K562 (cell line): Measurements from ENCODE around the gene SLC7A1. TPM values are rescaled to one million over a fixed set of nuclear protein-coding genes. Genes with fewer than 3 reads are reported as not detected.

Experiments
- ETV1 ChIP-seq: fragments of 450-650 bp; conservative IDR thresholded peaks from 2 replicates; pipeline ENCODE4 v1.6.1; 2016; ENCODE audit warnings: missing genetic modification characterization, control low read depth, low read depth, missing compliant biosample characterization
- RBM22 ChIP-seq: fragments of 200-400 bp; formaldehyde crosslinking; IDR thresholded peaks from 2 replicates; pipeline ENCODE4 v1.6.1; 2018; ENCODE audit warnings: low read length, low read depth; ENCODE audit not compliant: poor library complexity, severe bottlenecking
- RCOR1 ChIP-seq, 2 experiments: IDR thresholded peaks; 2 replicates each; pipeline ENCODE4 v1.6.1; 2012; ENCODE audit warnings: low read depth in 2 of 2, low read length in 2 of 2, borderline replicate concordance in 1 of 2, improper control_type of control experiment in 1 of 2
- ZNF75A ChIP-seq: fragments of 450-650 bp; formaldehyde crosslinking; IDR thresholded peaks from 2 replicates; pipeline ENCODE4 v1.4.0; 2020; ENCODE audit warnings: mild to moderate bottlenecking
- polyA plus RNA-seq, 8 experiments: library from polyadenylated mRNA; depleted of rRNA in 4 of 8; stranded (reverse) in 5 of 8; unstranded in 3 of 8; fragments of >200 nt; fragmentation: Nextera tagmentation in 2 of 8; fragmentation: Illumina TruSeq in 1 of 8; extraction: Ambion mirVana in 2 of 8; extraction: Trizol in 1 of 8; gene quantifications; 2 replicates each; pipeline versions ENCODE4 v1.2.1 to v1.2.3, GENCODE V29; 2011 to 2014; ENCODE audit warnings: inconsistent platforms in 1 of 8, missing spikeins in 1 of 8
- total RNA-seq, 7 experiments: library from RNA; depleted of rRNA in 6 of 7; stranded (reverse); fragments of >200 nt in 6 of 7; fragmentation: Illumina TruSeq in 2 of 7; extraction: Trizol in 2 of 7; gene quantifications; 2 replicates each; pipeline versions ENCODE4 v1.2.1 to v1.2.3, GENCODE V29; 2011 to 2021; ENCODE audit warnings: low replicate concordance in 1 of 7
- TF ChIP-seq, protein P1 (sequence below): fragments of 250-450 bp; sonication (Bioruptor Pico); IDR thresholded peaks from 2 replicates; pipeline ENCODE4 v1.8.0; 2021; ENCODE audit warnings: mild to moderate bottlenecking, moderate library complexity
- TF ChIP-seq, protein P2 (sequence below), 2 experiments: fragments of 150-350 bp in 1 of 2; IDR thresholded peaks; 2 replicates each; pipeline ENCODE4 v1.6.1; 2012 to 2016; ENCODE audit warnings: low read depth in 2 of 2, low read length in 2 of 2, mild to moderate bottlenecking in 1 of 2, moderate library complexity in 1 of 2
- TF ChIP-seq, protein P3 (sequence below): fragments of 450-650 bp; conservative IDR thresholded peaks from 2 replicates; pipeline ENCODE4 v1.6.1; 2016; ENCODE audit warnings: missing genetic modification characterization, low read depth, mild to moderate bottlenecking, missing compliant biosample characterization, moderate library complexity

The SLC7A1 gene
- total and polyA plus RNA-seq, 9 of the 15 experiments (the other 6 are each of a cell fraction or from before 2014, with no cell fraction given), result 3.3 to 69.7 (median 10.8) TPM

DNA sequence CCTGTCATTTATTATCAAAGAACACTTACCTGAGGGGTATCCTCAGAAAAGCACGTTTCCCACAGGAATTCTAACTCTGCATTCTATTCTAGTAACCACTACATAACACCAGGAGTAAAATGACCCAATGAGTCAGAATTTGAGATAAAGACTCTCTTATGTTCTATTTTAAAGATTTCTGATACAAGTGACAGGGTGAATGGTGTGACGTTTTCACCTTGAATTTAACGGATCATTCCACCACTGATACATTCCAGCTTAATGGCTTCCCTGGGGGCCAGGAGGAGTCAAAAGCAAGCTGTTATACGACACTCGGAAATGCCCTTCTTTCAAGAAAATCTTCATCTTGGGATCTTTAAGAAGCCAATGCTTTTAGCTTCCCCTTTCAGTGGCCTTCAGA lies 55.2 kb downstream of the SLC7A1 start (continued):
- TF ChIP-seq, protein P1, sequence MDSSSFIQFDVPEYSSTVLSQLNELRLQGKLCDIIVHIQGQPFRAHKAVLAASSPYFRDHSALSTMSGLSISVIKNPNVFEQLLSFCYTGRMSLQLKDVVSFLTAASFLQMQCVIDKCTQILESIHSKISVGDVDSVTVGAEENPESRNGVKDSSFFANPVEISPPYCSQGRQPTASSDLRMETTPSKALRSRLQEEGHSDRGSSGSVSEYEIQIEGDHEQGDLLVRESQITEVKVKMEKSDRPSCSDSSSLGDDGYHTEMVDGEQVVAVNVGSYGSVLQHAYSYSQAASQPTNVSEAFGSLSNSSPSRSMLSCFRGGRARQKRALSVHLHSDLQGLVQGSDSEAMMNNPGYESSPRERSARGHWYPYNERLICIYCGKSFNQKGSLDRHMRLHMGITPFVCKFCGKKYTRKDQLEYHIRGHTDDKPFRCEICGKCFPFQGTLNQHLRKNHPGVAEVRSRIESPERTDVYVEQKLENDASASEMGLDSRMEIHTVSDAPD (CRISPR knock-in tag), result no peak
- TF ChIP-seq ZNF75A (CRISPR knock-in tag) (no peak), RBM22 (no peak), RCOR1 (IDR thresholded peaks at IDR 0.05; ENCODE audit: borderline replicate concordance in 1 of 2, low read depth in 2 of 2, low read length in 2 of 2) (no peak), ETV1 (tag) (no peak)
- TF ChIP-seq, protein P2, sequence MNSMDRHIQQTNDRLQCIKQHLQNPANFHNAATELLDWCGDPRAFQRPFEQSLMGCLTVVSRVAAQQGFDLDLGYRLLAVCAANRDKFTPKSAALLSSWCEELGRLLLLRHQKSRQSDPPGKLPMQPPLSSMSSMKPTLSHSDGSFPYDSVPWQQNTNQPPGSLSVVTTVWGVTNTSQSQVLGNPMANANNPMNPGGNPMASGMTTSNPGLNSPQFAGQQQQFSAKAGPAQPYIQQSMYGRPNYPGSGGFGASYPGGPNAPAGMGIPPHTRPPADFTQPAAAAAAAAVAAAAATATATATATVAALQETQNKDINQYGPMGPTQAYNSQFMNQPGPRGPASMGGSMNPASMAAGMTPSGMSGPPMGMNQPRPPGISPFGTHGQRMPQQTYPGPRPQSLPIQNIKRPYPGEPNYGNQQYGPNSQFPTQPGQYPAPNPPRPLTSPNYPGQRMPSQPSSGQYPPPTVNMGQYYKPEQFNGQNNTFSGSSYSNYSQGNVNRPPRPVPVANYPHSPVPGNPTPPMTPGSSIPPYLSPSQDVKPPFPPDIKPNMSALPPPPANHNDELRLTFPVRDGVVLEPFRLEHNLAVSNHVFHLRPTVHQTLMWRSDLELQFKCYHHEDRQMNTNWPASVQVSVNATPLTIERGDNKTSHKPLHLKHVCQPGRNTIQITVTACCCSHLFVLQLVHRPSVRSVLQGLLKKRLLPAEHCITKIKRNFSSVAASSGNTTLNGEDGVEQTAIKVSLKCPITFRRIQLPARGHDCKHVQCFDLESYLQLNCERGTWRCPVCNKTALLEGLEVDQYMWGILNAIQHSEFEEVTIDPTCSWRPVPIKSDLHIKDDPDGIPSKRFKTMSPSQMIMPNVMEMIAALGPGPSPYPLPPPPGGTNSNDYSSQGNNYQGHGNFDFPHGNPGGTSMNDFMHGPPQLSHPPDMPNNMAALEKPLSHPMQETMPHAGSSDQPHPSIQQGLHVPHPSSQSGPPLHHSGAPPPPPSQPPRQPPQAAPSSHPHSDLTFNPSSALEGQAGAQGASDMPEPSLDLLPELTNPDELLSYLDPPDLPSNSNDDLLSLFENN (IDR thresholded peaks at IDR 0.05; ENCODE audit: low read depth in 2 of 2, low read length in 2 of 2), result no peak
- TF ChIP-seq, protein P3, sequence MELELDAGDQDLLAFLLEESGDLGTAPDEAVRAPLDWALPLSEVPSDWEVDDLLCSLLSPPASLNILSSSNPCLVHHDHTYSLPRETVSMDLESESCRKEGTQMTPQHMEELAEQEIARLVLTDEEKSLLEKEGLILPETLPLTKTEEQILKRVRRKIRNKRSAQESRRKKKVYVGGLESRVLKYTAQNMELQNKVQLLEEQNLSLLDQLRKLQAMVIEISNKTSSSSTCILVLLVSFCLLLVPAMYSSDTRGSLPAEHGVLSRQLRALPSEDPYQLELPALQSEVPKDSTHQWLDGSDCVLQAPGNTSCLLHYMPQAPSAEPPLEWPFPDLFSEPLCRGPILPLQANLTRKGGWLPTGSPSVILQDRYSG, result no peak
